Immature natural killer cell (primary cell): ENCODE results near the gene SAMD4A. TPM values are rescaled to one million over a fixed set of nuclear protein-coding genes. Genes with fewer than 3 reads are reported as not detected.

Experiments used
- DNase-seq, 3 donors: peaks; one replicate each; pipeline ENCODE4 v3.0.0; 2022; ENCODE audit warnings: mixed read lengths in 1 of 3
- H3K27ac Mint-ChIP-seq, 6 donors: one replicate each; pipeline ENCODE4 v1.8.0; 2020; ENCODE audit warnings: mixed read lengths in 6 of 6, mild to moderate bottlenecking in 5 of 6, inconsistent platforms in 4 of 6, moderate library complexity in 3 of 6
- H3K27me3 Mint-ChIP-seq, 3 donors: one replicate each; pipeline ENCODE4 v1.8.0; 2020 to 2021; ENCODE audit warnings: low read depth in 3 of 3, mild to moderate bottlenecking in 3 of 3, mixed read lengths in 3 of 3, moderate library complexity in 3 of 3, inconsistent platforms in 1 of 3
- H3K36me3 Mint-ChIP-seq, 3 donors: one replicate each; pipeline ENCODE4 v1.8.0; 2020; ENCODE audit warnings: mixed read lengths in 3 of 3, inconsistent platforms in 2 of 3, mild to moderate bottlenecking in 2 of 3
- H3K4me1 Mint-ChIP-seq, 2 donors: one replicate each; pipeline ENCODE4 v1.8.0; 2020; ENCODE audit warnings: inconsistent platforms in 2 of 2, mild to moderate bottlenecking in 2 of 2, mixed read lengths in 2 of 2, moderate library complexity in 1 of 2
- H3K4me3 Mint-ChIP-seq, 5 donors: one replicate each; pipeline ENCODE4 v1.8.0; 2020; ENCODE audit warnings: mild to moderate bottlenecking in 5 of 5, mixed read lengths in 5 of 5, inconsistent platforms in 3 of 5, moderate library complexity in 3 of 5
- H3K9me3 Mint-ChIP-seq, 6 donors: one replicate each; pipeline ENCODE4 v1.8.0; 2020; ENCODE audit warnings: mild to moderate bottlenecking in 6 of 6, mixed read lengths in 6 of 6, inconsistent platforms in 4 of 6, moderate library complexity in 3 of 6
- polyA plus RNA-seq, 3 donors: library from polyadenylated mRNA; unstranded; fragments of 300-500 nt; fragmentation: Illumina TruSeq; gene quantifications; one replicate each; pipeline ENCODE4 v1.2.3, GENCODE V29; 2021

SAMD4A gene
- polyA plus RNA-seq, 3 donors from 2014 or later, result not detected

DNA sequence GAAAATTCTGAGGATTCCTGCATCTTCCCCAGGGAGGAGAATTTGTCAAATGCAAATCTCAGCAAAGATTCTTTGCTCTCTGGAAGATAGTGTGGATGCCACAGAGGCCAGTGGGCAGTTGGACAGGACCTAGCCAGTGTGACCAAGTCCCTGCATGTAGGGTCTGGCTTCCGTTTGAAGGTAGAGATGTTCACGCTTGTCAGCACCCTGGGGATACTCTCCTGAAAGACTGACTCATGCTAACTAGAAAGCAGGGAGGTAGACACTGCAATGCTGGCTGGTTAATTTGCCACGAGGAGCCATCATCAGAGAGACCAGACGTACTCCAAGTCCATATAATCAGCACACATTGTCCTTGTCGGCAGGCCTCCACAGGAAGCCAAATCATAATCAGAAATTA, 130.1 kb downstream of the SAMD4A start:
- no peaks in the 10 kb centered on the region for H3K36me3 Mint-ChIP-seq
- peaks cover 4 to 9% of the 10 kb centered on the region in 2 donors for H3K4me1 Mint-ChIP-seq
- H3K27me3 Mint-ChIP-seq, result peaks cover 11 to 31% (median 12%) of the 10 kb centered on the region in 3 donors
- H3K4me3 Mint-ChIP-seq, result no peak overlapping the region
- peaks cover 0 to 2% (median 0%) of the 10 kb centered on the region in 6 donors for H3K9me3 Mint-ChIP-seq
- H3K27ac Mint-ChIP-seq, result no peak overlapping the region
- DNase-seq, result no peak

- H3K9me3 Mint-ChIP-seq, result peaks cover 0 to 2% (median 0%) of the 10 kb centered on the region in 6 donors
- H3K4me3 Mint-ChIP-seq, result no peak overlapping the region
- peaks cover 0 to 1% of the 10 kb centered on the region in 2 donors for H3K4me1 Mint-ChIP-seq
- DNase-seq, result no peak
- no peaks in the 10 kb centered on the region for H3K36me3 Mint-ChIP-seq
- H3K27ac Mint-ChIP-seq, result no peak overlapping the region
- peaks cover 11 to 26% (median 13%) of the 10 kb centered on the region in 3 donors for H3K27me3 Mint-ChIP-seq
These were observed 130.9 kb downstream of the SAMD4A start for GRCh38 chr14:54697803-54698202.

DNA sequence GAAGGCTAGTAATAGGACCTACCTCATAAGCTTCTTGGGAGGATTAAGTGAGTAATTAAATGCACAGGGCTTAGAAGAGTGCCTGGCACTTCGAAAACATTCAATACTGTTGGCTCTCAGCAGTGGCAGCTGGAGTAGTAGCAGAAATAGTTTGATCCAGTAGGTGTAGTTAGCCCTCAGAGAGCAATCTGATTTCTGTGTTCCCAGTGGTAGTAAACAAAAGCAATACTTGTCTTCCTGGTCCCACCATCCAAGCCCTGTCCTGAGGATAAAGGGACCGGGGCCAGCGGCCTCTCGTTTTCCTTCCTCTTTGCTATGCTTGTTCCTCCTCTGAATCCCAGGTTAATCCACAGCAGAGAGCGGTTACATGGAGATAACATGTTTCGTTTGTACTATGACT, 131.6 kb downstream of the SAMD4A start:
- Mint-ChIP-seq H3K36me3 (no peaks in the 10 kb centered on the region), H3K4me3 (no peak overlapping the region), H3K27me3 (peaks cover 11 to 21% (median 12%) of the 10 kb centered on the region in 3 donors), H3K4me1 (no peaks in the 10 kb centered on the region), H3K27ac (no peak overlapping the region), H3K9me3 (peaks cover 0 to 2% (median 0%) of the 10 kb centered on the region in 6 donors)
- DNase-seq, result no peak

- no peak overlapping the region for H3K27ac Mint-ChIP-seq
- peaks cover 7 to 17% (median 10%) of the 10 kb centered on the region in 3 donors for H3K27me3 Mint-ChIP-seq
- no peaks in the 10 kb centered on the region for H3K9me3 Mint-ChIP-seq
- H3K4me3 Mint-ChIP-seq, result no peak overlapping the region
- no peaks in the 10 kb centered on the region for H3K4me1 Mint-ChIP-seq
- H3K36me3 Mint-ChIP-seq, result no peaks in the 10 kb centered on the region
- DNase-seq, result no peak
These were observed 132.1 kb downstream of the SAMD4A start for GRCh38 chr14:54698966-54699530.

- Mint-ChIP-seq H3K27ac (no peak overlapping the region), H3K36me3 (no peaks in the 10 kb centered on the region), H3K4me1 (no peaks in the 10 kb centered on the region), H3K4me3 (no peak overlapping the region), H3K9me3 (no peaks in the 10 kb centered on the region), H3K27me3 (peaks cover 6 to 12% (median 7%) of the 10 kb centered on the region in 3 donors)
- no peak for DNase-seq
These were observed 132.8 kb downstream of the SAMD4A start for GRCh38 chr14:54699735-54700134.

DNA sequence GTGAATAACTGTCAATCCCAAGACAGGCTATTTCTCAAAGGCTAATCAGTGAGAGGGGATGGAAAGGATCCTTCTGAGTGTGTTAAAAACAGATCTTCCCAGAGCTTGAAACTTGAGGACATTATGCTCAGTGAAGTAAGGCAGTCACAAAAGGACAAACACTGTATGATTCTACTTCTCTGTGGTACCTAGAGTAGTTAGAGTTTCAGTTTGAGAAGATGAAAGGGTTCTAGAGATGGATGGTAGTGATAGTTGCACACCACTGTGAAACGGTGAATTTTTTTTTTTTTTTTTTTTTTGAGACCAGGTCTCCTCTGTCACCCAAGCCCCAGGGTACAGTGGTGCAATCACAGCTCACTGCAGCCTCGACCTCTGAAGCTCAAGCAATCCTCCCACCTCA, 133.8 kb downstream of the SAMD4A start:
- Mint-ChIP-seq H3K27ac (no peak overlapping the region), H3K4me1 (no peaks in the 10 kb centered on the region), H3K36me3 (no peaks in the 10 kb centered on the region), H3K4me3 (no peak overlapping the region), H3K9me3 (no peaks in the 10 kb centered on the region), H3K27me3 (peaks cover 6 to 12% (median 7%) of the 10 kb centered on the region in 3 donors)
- no peak for DNase-seq

GRCh38 chr14:54702014-54702491, 135.1 kb downstream of the SAMD4A start:
- Mint-ChIP-seq H3K9me3 (no peaks in the 10 kb centered on the region), H3K4me3 (no peak overlapping the region), H3K36me3 (no peaks in the 10 kb centered on the region), H3K27me3 (peaks cover 6 to 12% (median 8%) of the 10 kb centered on the region in 3 donors), H3K27ac (no peak overlapping the region), H3K4me1 (no peaks in the 10 kb centered on the region)
- DNase-seq, result no peak

DNA sequence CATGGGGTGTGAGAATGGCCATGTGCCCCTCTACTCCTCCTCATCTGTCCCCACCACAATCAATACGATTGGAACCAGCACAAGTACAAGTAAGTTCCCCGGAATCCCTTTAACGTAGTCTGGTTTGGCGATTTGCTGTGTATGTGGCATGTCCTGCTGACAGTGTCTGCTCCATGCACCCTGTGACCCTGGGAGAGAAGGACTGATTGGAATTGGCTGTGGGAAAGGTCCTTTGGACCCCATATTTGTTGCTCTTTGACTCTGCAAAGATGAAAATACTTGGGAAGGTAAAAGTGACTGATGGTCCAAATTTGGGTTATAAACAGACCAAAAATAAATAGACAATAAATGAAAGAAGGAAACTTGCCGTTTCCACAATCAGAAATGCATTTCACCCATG, 135.6 kb downstream of the SAMD4A start:
- Mint-ChIP-seq H3K36me3 (no peaks in the 10 kb centered on the region), H3K27me3 (peaks cover 6 to 12% (median 8%) of the 10 kb centered on the region in 3 donors), H3K4me1 (no peaks in the 10 kb centered on the region), H3K4me3 (no peak overlapping the region), H3K27ac (no peak overlapping the region), H3K9me3 (no peaks in the 10 kb centered on the region)
- DNase-seq, result no peak

- Mint-ChIP-seq H3K4me3 (no peak overlapping the region), H3K27ac (no peak overlapping the region), H3K27me3 (peaks cover 4 to 12% (median 6%) of the 10 kb centered on the region in 3 donors), H3K4me1 (no peaks in the 10 kb centered on the region), H3K36me3 (no peaks in the 10 kb centered on the region), H3K9me3 (no peaks in the 10 kb centered on the region)
- no peak for DNase-seq
These were observed 136.2 kb downstream of the SAMD4A start for GRCh38 chr14:54703082-54703481.

DNA sequence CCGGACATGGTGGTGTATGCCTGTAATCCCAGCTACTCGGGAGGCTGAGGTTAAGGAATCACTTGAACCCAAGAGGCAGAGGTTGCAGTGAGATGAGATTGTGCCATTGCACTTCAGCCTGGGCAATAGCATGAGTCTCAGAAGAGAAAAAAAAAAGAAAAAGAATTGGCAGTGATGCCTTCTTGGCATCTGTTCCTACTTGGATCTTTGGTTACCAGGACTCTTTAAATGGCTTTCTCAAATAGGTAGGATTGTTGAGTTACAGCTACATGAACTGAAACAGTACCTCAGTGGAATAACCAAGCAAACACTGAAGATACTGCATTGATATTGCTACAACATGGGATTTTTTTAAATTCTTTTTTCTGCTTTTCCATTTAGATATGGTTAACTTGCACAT, 136.8 kb downstream of the SAMD4A start:
- Mint-ChIP-seq H3K4me1 (no peaks in the 10 kb centered on the region), H3K4me3 (no peak overlapping the region), H3K27me3 (peaks cover 4 to 12% (median 6%) of the 10 kb centered on the region in 3 donors), H3K36me3 (no peaks in the 10 kb centered on the region), H3K9me3 (no peaks in the 10 kb centered on the region), H3K27ac (no peak overlapping the region)
- no peak for DNase-seq

DNA sequence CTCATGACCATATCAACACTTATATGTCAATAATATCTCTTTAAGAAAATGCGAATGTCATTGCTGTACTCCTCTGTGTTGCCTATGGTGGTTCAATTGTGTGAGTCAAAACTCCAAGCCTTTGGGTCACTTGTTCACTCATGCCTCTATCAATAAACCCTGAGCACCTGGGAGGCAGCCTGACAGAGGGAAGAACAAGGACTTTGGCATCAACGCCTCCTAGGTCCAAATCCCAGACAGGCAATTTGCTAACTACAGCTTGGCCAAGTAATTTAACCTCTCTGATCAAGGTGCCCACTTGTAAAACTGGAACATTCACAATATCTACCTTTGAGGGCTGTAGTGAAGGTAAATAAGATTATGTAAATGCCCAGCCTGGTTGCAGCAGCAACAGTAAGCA, 137.8 kb downstream of the SAMD4A start:
- H3K27ac Mint-ChIP-seq, result no peak overlapping the region
- no peaks in the 10 kb centered on the region for H3K9me3 Mint-ChIP-seq
- H3K36me3 Mint-ChIP-seq, result no peaks in the 10 kb centered on the region
- H3K27me3 Mint-ChIP-seq, result peaks cover 3 to 7% (median 4%) of the 10 kb centered on the region in 3 donors
- H3K4me3 Mint-ChIP-seq, result no peak overlapping the region
- H3K4me1 Mint-ChIP-seq, result no peaks in the 10 kb centered on the region
- no peak for DNase-seq

- H3K4me3 Mint-ChIP-seq, result no peak overlapping the region
- H3K27ac Mint-ChIP-seq, result no peak overlapping the region
- no peaks in the 10 kb centered on the region for H3K4me1 Mint-ChIP-seq
- no peaks in the 10 kb centered on the region for H3K36me3 Mint-ChIP-seq
- DNase-seq, result no peak
- H3K9me3 Mint-ChIP-seq, result no peaks in the 10 kb centered on the region
- H3K27me3 Mint-ChIP-seq, result peaks cover 2 to 4% (median 4%) of the 10 kb centered on the region in 3 donors
These were observed 139.8 kb downstream of the SAMD4A start for GRCh38 chr14:54706769-54707168.

DNA sequence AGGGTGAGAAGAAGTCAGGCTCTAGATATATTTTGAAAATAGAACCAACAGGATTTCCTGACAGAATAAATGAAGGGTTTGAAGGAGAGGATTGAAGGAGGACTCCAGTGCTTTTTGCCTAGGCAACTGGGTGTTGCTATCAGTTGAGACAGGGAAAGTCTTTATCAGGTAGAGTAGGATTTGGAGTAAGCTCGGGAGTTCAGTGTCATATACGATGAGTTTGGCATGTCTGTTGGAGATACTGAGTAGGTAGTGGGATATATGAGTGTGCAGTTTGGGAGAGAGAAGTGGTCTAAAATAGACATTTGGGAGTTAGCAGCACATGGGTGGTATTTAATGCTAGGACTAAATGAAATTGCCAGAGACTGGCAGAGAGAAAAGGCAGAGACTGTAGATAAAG, 141.2 kb downstream of the SAMD4A start:
- DNase-seq, result no peak
- H3K4me3 Mint-ChIP-seq, result no peak overlapping the region
- H3K27ac Mint-ChIP-seq, result no peak overlapping the region
- H3K27me3 Mint-ChIP-seq, result peaks cover 2 to 10% (median 3%) of the 10 kb centered on the region in 3 donors
- no peaks in the 10 kb centered on the region for H3K36me3 Mint-ChIP-seq
- no peaks in the 10 kb centered on the region for H3K4me1 Mint-ChIP-seq
- H3K9me3 Mint-ChIP-seq, result no peaks in the 10 kb centered on the region

GRCh38 chr14:54708982-54709381, 142.1 kb downstream of the SAMD4A start:
- Mint-ChIP-seq H3K4me1 (no peaks in the 10 kb centered on the region), H3K36me3 (no peaks in the 10 kb centered on the region), H3K27ac (no peak overlapping the region), H3K27me3 (peaks cover 2 to 10% (median 3%) of the 10 kb centered on the region in 3 donors), H3K4me3 (no peak overlapping the region), H3K9me3 (no peaks in the 10 kb centered on the region)
- no peak for DNase-seq

GRCh38 chr14:54709444-54709843, 142.5 kb downstream of the SAMD4A start:
- no peaks in the 10 kb centered on the region for H3K4me1 Mint-ChIP-seq
- no peak overlapping the region for H3K4me3 Mint-ChIP-seq
- peaks cover 2 to 13% (median 3%) of the 10 kb centered on the region in 3 donors for H3K27me3 Mint-ChIP-seq
- H3K27ac Mint-ChIP-seq, result no peak overlapping the region
- no peak for DNase-seq
- H3K9me3 Mint-ChIP-seq, result no peaks in the 10 kb centered on the region
- H3K36me3 Mint-ChIP-seq, result no peaks in the 10 kb centered on the region
